ENCODE results near the gene LYSMD2. TPM values are rescaled to one million over a fixed set of nuclear protein-coding genes. Genes with fewer than 3 reads are reported as not detected.
A peak's percentile ranks its signal among the peaks of the same experiment; 100 is the strongest.

LYSMD2 gene
- total and polyA plus RNA-seq, 8 donors, result 5.0 to 29.7 (median 8.0) TPM

GRCh38 chr15:51755790-51756189 lies 18.3 kb upstream of the LYSMD2 start:
- TF ChIP-seq, protein P1, sequence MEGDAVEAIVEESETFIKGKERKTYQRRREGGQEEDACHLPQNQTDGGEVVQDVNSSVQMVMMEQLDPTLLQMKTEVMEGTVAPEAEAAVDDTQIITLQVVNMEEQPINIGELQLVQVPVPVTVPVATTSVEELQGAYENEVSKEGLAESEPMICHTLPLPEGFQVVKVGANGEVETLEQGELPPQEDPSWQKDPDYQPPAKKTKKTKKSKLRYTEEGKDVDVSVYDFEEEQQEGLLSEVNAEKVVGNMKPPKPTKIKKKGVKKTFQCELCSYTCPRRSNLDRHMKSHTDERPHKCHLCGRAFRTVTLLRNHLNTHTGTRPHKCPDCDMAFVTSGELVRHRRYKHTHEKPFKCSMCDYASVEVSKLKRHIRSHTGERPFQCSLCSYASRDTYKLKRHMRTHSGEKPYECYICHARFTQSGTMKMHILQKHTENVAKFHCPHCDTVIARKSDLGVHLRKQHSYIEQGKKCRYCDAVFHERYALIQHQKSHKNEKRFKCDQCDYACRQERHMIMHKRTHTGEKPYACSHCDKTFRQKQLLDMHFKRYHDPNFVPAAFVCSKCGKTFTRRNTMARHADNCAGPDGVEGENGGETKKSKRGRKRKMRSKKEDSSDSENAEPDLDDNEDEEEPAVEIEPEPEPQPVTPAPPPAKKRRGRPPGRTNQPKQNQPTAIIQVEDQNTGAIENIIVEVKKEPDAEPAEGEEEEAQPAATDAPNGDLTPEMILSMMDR (IDR thresholded peaks at IDR 0.05), result no peak
- Histone ChIP-seq H3K9me3 (no peaks in the 10 kb centered on the region), H3K27ac (no peak overlapping the region), H3K36me3 (no peaks in the 10 kb centered on the region), H3K4me3 (no peak overlapping the region), H3K27me3 (no peaks in the 10 kb centered on the region), H3K4me1 (peaks cover 4 to 6% (median 4%) of the 10 kb centered on the region in 3 donors)
- FAIRE-seq (no peak), ATAC-seq (no peak), DNase-seq (no peak)
- 68 to 88% methylated on average over 4 of the region's 4 CpGs for WGBS, 2 donors
- intact Hi-C loops (cut with DNase I), result no loop called here

- intact Hi-C loops (cut with DNase I), result no loop called here
- TF ChIP-seq, protein P1 (IDR thresholded peaks at IDR 0.05), result no peak
- 86 to 88% methylated on average over 2 of the region's 2 CpGs for whole genome bisulfite sequencing, 2 donors
- Histone ChIP-seq H3K4me1 (peaks cover 4 to 6% (median 4%) of the 10 kb centered on the region in 3 donors), H3K4me3 (no peak overlapping the region), H3K27me3 (no peaks in the 10 kb centered on the region), H3K27ac (no peak overlapping the region), H3K9me3 (no peaks in the 10 kb centered on the region), H3K36me3 (no peaks in the 10 kb centered on the region)
- ATAC-seq (no peak), DNase-seq (no peak), FAIRE-seq (no peak)
These were observed 16.8 kb upstream of the LYSMD2 start for GRCh38 chr15:51754267-51754666.

DNA sequence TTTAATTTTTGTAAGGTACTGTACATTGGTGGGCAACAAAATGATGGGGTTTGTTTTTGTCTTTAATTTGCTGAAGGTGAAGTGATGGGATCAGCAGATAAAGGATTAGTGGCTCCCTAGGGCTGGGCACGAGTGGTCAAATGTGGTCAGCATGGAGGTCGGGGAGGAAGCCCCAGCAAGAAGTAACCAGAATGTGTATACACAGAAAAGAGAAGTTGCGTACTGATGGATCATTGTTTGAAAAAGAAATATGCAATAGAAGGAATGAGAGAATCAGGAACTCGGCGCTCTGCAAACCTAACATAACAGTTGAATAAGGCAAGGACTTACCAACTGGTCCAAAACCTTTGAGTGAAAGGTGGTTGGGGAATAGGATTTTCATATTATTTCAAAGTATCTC lies 15.4 kb upstream of the LYSMD2 start:
- Histone ChIP-seq H3K4me3 (no peak overlapping the region), H3K9me3 (no peaks in the 10 kb centered on the region), H3K27me3 (no peaks in the 10 kb centered on the region), H3K4me1 (peaks cover 4 to 6% (median 4%) of the 10 kb centered on the region in 3 donors), H3K36me3 (no peaks in the 10 kb centered on the region), H3K27ac (no peak overlapping the region)
- TF ChIP-seq, protein P1 (IDR thresholded peaks at IDR 0.05), result no peak
- FAIRE-seq (no peak), ATAC-seq (no peak), DNase-seq (no peak)
- intact Hi-C loops (cut with DNase I), result no loop called here
- WGBS, 2 donors, result 70 to 90% methylated on average over 5 of the region's 5 CpGs

- Histone ChIP-seq H3K4me3 (peak overlapping the region; percentile 66 to 83 (median 78)), H3K9me3 (no peaks in the 10 kb centered on the region), H3K27ac (peak overlapping the region in 2 of 4 donors; percentile 11 to 50), H3K36me3 (no peaks in the 10 kb centered on the region), H3K27me3 (no peaks in the 10 kb centered on the region), H3K4me1 (peaks cover 4 to 6% (median 4%) of the 10 kb centered on the region in 3 donors)
- intact Hi-C loops (cut with DNase I), result no loop called here
- WGBS, 2 donors, result 2 to 4% methylated on average over 36 to 71 of the region's 71 CpGs
- DNase-seq, result peak in 4 of 6 donors; percentile 29 to 65 (median 42)
- TF ChIP-seq, protein P1 (IDR thresholded peaks at IDR 0.05), result no peak
- ATAC-seq, result peak; percentile 36 to 65 (median 52)
- no peak for FAIRE-seq
These were observed 14.5 kb upstream of the LYSMD2 start for GRCh38 chr15:51751697-51752683.
